C4-2B (cell line): Measurements from ENCODE around the gene PLD3.

ENCODE experiments used
- H3K27ac ChIP-seq: fragments of 450-650 bp; 2 replicates; pipeline ENCODE4 v1.5.1; 2017
- ZFX ChIP-seq: fragments of 450-650 bp; IDR thresholded peaks from 2 replicates; pipeline ENCODE4 v1.6.1; 2017
- TF ChIP-seq, protein P1 (sequence below): fragments of 450-650 bp; conservative IDR thresholded peaks from 2 replicates; pipeline ENCODE4 v1.5.1; 2017; ENCODE audit warnings: mild to moderate bottlenecking

Gene PLD3

DNA sequence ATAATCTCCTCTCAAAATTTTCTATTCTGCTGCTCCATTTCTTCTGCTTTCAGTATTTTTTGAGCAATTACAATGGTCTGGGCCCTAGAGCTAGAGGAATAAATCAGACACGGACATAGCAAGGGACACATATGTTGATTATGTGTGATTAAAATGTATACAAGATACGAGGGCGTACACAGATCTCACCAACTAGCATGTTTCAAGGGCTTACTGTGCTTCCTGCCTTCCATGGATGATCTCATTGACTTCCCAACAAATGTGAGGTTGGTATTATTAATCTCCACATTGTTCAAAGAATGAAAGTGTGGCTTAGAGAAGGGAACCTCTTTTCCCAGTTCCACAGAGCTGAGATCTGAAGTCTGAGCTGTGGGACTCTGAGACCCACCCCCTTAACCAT, 9.1 kb downstream of the PLD3 start:
- H3K27ac ChIP-seq: no peak overlapping the region
- TF ChIP-seq, protein P1, sequence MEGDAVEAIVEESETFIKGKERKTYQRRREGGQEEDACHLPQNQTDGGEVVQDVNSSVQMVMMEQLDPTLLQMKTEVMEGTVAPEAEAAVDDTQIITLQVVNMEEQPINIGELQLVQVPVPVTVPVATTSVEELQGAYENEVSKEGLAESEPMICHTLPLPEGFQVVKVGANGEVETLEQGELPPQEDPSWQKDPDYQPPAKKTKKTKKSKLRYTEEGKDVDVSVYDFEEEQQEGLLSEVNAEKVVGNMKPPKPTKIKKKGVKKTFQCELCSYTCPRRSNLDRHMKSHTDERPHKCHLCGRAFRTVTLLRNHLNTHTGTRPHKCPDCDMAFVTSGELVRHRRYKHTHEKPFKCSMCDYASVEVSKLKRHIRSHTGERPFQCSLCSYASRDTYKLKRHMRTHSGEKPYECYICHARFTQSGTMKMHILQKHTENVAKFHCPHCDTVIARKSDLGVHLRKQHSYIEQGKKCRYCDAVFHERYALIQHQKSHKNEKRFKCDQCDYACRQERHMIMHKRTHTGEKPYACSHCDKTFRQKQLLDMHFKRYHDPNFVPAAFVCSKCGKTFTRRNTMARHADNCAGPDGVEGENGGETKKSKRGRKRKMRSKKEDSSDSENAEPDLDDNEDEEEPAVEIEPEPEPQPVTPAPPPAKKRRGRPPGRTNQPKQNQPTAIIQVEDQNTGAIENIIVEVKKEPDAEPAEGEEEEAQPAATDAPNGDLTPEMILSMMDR: no peak
- no peak for TF ChIP-seq ZFX

DNA sequence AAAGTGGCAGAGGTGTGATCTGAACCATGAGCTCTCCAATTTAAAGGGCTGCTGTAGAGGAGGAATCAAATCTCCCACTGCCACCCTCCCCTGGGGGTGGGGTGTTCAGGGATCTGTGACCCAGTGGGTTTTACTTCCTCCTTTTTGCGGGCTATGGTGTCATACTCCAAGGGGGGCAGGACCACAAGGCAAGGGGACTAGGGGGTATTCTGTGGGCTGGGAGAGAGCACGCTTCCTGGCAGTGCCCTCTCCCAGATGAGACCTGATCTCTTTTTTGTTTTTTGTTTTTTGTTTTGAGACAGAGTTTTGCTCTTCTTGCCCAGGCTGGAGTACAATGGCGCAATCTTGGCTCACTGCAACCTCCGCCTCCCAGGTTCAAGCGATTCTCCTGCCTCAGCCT, 10.3 kb downstream of the PLD3 start:
- H3K27ac ChIP-seq: no peak overlapping the region
- TF ChIP-seq, protein P1: no peak
- TF ChIP-seq ZFX: no peak

GRCh38 chr19:40360020-40360707, 11.7 kb downstream of the PLD3 start:
- TF ChIP-seq, protein P1: no peak
- no peak for TF ChIP-seq ZFX

GRCh38 chr19:40360708-40361241, 12.3 kb downstream of the PLD3 start:
- no peak for TF ChIP-seq ZFX
- TF ChIP-seq, protein P1: no peak

More at GRCh38 chr19:40360020-40360707, 11.7 kb downstream of the PLD3 start:
- peak overlapping the region; percentile 11 for H3K27ac ChIP-seq

DNA sequence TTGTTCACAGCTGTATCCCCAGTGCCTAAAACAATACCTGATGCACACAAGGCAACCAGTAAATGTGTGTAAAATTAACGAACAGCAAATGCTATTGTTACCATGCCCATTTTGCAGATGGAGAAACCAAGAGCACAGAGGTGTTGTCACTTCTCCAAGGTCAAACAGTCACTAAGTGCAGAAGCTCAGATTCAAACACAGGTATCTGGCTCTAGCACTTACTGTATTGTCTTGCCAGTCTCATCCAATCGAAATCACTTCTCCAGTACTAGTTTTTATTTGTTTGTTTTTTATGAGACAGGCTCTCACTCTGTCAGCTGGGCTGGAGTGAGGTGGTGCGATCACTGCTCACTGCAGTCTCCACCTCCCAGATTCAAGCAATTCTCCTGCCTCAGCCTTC, 13.7 kb downstream of the PLD3 start:
- H3K27ac ChIP-seq: no peak overlapping the region
- TF ChIP-seq, protein P1: no peak
- no peak for TF ChIP-seq ZFX

More at GRCh38 chr19:40360708-40361241, 12.3 kb downstream of the PLD3 start:
- H3K27ac ChIP-seq: peak overlapping the region; percentile 11

- H3K27ac ChIP-seq: no peak overlapping the region
- TF ChIP-seq, protein P1: no peak
- no peak for TF ChIP-seq ZFX
Observed at GRCh38 chr19:40363069-40363468, 14.6 kb downstream of the PLD3 start.

- TF ChIP-seq ZFX: no peak
- TF ChIP-seq, protein P1: no peak
- no peak overlapping the region for H3K27ac ChIP-seq
Observed at GRCh38 chr19:40365010-40365409, 16.5 kb downstream of the PLD3 start.
